ENCODE results near the gene ANKH.
"Not testable (repeated sequence)": the region's sequence is repeated elsewhere in the genome, so short reads cannot be mapped to it uniquely, and the experiment has no call there.

ANKH gene

DNA sequence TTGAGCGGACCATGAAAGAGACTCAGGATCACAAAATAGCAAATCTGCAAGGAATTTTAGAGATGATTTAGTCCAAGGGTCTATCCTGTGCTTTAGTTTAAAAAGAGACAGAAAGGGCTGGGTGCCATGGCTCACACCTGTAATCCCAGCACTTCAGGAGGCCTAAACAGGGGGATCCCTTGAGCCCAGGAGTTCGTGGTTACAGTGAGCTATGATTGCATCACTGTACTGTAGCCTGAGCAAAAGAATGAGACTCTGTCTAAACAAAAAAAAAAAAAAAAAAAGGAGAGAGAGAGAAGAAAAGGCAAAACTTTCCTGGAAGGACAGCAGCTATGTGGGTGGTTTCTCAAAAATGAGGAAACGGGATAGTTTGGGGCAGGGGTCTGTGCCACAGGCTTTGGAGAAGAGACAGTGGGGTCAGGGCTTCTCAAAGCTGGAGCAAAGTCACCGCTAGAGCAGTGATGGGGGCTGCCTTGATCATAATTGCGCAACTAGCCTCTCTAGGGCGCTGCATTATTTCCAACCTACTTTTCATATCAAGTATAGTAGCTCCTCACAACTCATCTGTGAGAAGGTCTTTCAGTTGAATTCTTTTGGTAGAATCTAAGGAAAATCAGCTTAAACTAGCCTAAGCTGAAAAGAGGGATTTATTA lies 8.5 kb upstream of the ANKH start:
- Histone ChIP-seq H3K36me3 (ENCODE audit: low read depth) (no peaks in the 10 kb centered on the region), H3K27ac (ENCODE audit: poor library complexity, severe bottlenecking) (no peak overlapping the region), H3K27me3 (ENCODE audit: insufficient read depth, poor library complexity, severe bottlenecking) (no peaks in the 10 kb centered on the region), H3K4me1 (ENCODE audit: insufficient read depth, poor library complexity, severe bottlenecking) (peaks cover 14% of the 10 kb centered on the region), H3K4me3 (ENCODE audit: severe bottlenecking) (no peak overlapping the region), H3K9me3 (ENCODE audit: severe bottlenecking) (no peaks in the 10 kb centered on the region)
- no peak for TF ChIP-seq CTCF (IDR thresholded peaks at IDR 0.05; ENCODE audit: poor library complexity, severe bottlenecking)
- ATAC-seq (ENCODE audit: low read depth) (no peak), DNase-seq (ENCODE audit: low spot score) (no peak)

GRCh38 chr5:14879393-14879792 lies 7.8 kb upstream of the ANKH start:
- H3K4me1 ChIP-seq (ENCODE audit: insufficient read depth, poor library complexity, severe bottlenecking): peaks cover 14% of the 10 kb centered on the region
- no peaks in the 10 kb centered on the region for H3K9me3 ChIP-seq (ENCODE audit: severe bottlenecking)
- H3K4me3 ChIP-seq (ENCODE audit: severe bottlenecking): no peak overlapping the region
- ATAC-seq (ENCODE audit: low read depth) (peak; percentile 29; the same call in 1 of the 3 replicates), DNase-seq (ENCODE audit: low spot score) (no peak)
- no peak for TF ChIP-seq CTCF (IDR thresholded peaks at IDR 0.05; ENCODE audit: poor library complexity, severe bottlenecking)
- H3K27ac ChIP-seq (ENCODE audit: poor library complexity, severe bottlenecking): no peak overlapping the region
- no peaks in the 10 kb centered on the region for H3K36me3 ChIP-seq (ENCODE audit: low read depth)
- no peaks in the 10 kb centered on the region for H3K27me3 ChIP-seq (ENCODE audit: insufficient read depth, poor library complexity, severe bottlenecking)

DNA sequence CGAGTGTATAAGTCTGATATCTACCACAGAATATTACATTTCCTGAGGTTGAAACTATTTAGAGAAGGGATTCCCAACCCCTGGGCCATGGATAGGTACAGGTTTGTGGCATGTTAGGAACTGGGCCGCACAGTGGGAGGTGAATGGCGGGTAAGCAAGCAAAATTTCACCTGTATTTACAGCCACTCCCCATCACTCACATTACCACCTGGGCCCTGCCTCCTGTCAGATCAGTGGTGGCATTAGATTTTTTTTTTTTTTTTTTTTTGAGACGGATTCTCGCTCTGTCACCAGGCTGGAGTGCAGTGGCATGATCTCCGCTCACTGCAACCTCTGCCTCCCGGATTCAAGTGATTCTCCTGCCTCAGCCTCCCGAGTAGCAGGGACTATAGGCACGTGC lies 6.6 kb upstream of the ANKH start:
- peaks cover 14% of the 10 kb centered on the region for H3K4me1 ChIP-seq (ENCODE audit: insufficient read depth, poor library complexity, severe bottlenecking)
- not testable (repeated sequence) for H3K36me3 ChIP-seq (ENCODE audit: low read depth); DNase-seq (ENCODE audit: low spot score); H3K27ac ChIP-seq (ENCODE audit: poor library complexity, severe bottlenecking); ATAC-seq (ENCODE audit: low read depth); H3K27me3 ChIP-seq (ENCODE audit: insufficient read depth, poor library complexity, severe bottlenecking); H3K4me3 ChIP-seq (ENCODE audit: severe bottlenecking); H3K9me3 ChIP-seq (ENCODE audit: severe bottlenecking)

GRCh38 chr5:14876095-14876494 lies 4.5 kb upstream of the ANKH start:
- no peak overlapping the region for H3K4me3 ChIP-seq (ENCODE audit: severe bottlenecking)
- no peaks in the 10 kb centered on the region for H3K27me3 ChIP-seq (ENCODE audit: insufficient read depth, poor library complexity, severe bottlenecking)
- H3K9me3 ChIP-seq (ENCODE audit: severe bottlenecking): no peaks in the 10 kb centered on the region
- peaks cover 9% of the 10 kb centered on the region for H3K4me1 ChIP-seq (ENCODE audit: insufficient read depth, poor library complexity, severe bottlenecking)
- no peaks in the 10 kb centered on the region for H3K36me3 ChIP-seq (ENCODE audit: low read depth)
- no peak for ATAC-seq (ENCODE audit: low read depth)
- DNase-seq (ENCODE audit: low spot score): no peak
- TF ChIP-seq CTCF (IDR thresholded peaks at IDR 0.05; ENCODE audit: poor library complexity, severe bottlenecking): no peak
- H3K27ac ChIP-seq (ENCODE audit: poor library complexity, severe bottlenecking): no peak overlapping the region

- ATAC-seq (ENCODE audit: low read depth) (no peak), DNase-seq (ENCODE audit: low spot score) (no peak)
- no peaks in the 10 kb centered on the region for H3K36me3 ChIP-seq (ENCODE audit: low read depth)
- H3K27ac ChIP-seq (ENCODE audit: poor library complexity, severe bottlenecking): no peak overlapping the region
- H3K9me3 ChIP-seq (ENCODE audit: severe bottlenecking): no peaks in the 10 kb centered on the region
- H3K27me3 ChIP-seq (ENCODE audit: insufficient read depth, poor library complexity, severe bottlenecking): no peaks in the 10 kb centered on the region
- H3K4me1 ChIP-seq (ENCODE audit: insufficient read depth, poor library complexity, severe bottlenecking): peaks cover 12% of the 10 kb centered on the region
- no peak for TF ChIP-seq CTCF (IDR thresholded peaks at IDR 0.05; ENCODE audit: poor library complexity, severe bottlenecking)
- no peak overlapping the region for H3K4me3 ChIP-seq (ENCODE audit: severe bottlenecking)
Measured at GRCh38 chr5:14873790-14874189, 2.2 kb upstream of the ANKH start.

Data from RWPE2 (cell line).